NT2/D1 (cell line): ENCODE data around the gene ZNF324.

Source experiments
- SUZ12 ChIP-seq: IDR thresholded peaks from 2 replicates; pipeline ENCODE4 v1.6.1; 2011; ENCODE audit not compliant: insufficient read length, insufficient read depth; ENCODE audit errors: extremely low read depth
- YY1 ChIP-seq: IDR thresholded peaks from 2 replicates; pipeline ENCODE4 v1.6.1; 2011; ENCODE audit not compliant: insufficient read length, insufficient read depth
- ZNF274 ChIP-seq: IDR thresholded peaks from 2 replicates; pipeline ENCODE4 v1.6.1; 2011; ENCODE audit warnings: mild to moderate bottlenecking, low read depth, low read length

DNA sequence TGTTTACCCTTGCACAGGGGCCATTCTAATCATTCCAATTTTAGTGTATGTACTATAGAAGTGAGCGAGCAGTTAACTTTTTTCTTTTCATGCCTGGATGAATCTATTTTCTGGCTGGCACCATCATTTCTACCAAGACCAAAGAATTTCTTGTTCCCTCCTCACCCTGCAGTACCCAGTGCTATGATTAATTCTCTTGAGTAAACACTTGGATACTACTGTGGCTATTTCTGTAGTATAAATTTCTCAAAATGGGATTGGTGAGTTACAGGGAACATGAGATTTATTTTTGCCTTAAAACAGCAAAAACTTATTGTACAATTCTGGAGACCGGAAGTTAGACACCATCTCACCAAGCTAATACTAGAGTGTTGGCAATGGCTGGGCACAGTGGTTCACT lies 16.9 kb downstream of the ZNF324 start:
- TF ChIP-seq SUZ12 (no peak), YY1 (no peak), ZNF274 (no peak)
